Fibroblast of skin of left quadriceps (primary cell): ENCODE data around the gene NTPCR.
"Not testable (repeated sequence)": the region's sequence is repeated elsewhere in the genome, so short reads cannot be mapped to it uniquely, and the experiment has no call there.

Experiments
- DNase-seq, 2 experiments: peaks; one replicate each; pipeline ENCODE4 v3.0.0-alpha.2; 2013; ENCODE audit warnings: low read depth in 2 of 2

Gene NTPCR

GRCh38 chr1:232950197-232951176 is at the start of gene NTPCR:
Gene NTPCR (plus strand): TSS chr1:232950611. CDS start chr1:232950711, 100 bp downstream.
- peak; percentile 84 to 85 for DNase-seq

- DNase-seq, result no peak
These were observed 49.6 kb upstream of the NTPCR start for GRCh38 chr1:232900818-232901217.

GRCh38 chr1:232901255-232901654 is 49.2 kb upstream of the NTPCR start:
- DNase-seq, result no peak

- no peak for DNase-seq
These were observed 47.5 kb upstream of the NTPCR start for GRCh38 chr1:232902774-232903350.

GRCh38 chr1:232904131-232904530 is 46.3 kb upstream of the NTPCR start:
- DNase-seq, result no peak

GRCh38 chr1:232904566-232904965 is 45.8 kb upstream of the NTPCR start:
- peak in 1 of 2 experiments; percentile 25 for DNase-seq

- no peak for DNase-seq
These were observed 44.9 kb upstream of the NTPCR start for GRCh38 chr1:232905331-232906034.

GRCh38 chr1:232906441-232906840 is 44.0 kb upstream of the NTPCR start:
- DNase-seq, result no peak

- DNase-seq, result no peak
These were observed 41.6 kb upstream of the NTPCR start for GRCh38 chr1:232908831-232909230.

- no peak for DNase-seq
These were observed 40.7 kb upstream of the NTPCR start for GRCh38 chr1:232909752-232910151.

GRCh38 chr1:232911027-232911599 is 39.3 kb upstream of the NTPCR start:
- no peak for DNase-seq

GRCh38 chr1:232912845-232913580 is 37.4 kb upstream of the NTPCR start:
- no peak for DNase-seq

GRCh38 chr1:232914271-232914670 is 36.1 kb upstream of the NTPCR start:
- not testable (repeated sequence) for DNase-seq

GRCh38 chr1:232915212-232915611 is 35.2 kb upstream of the NTPCR start:
- DNase-seq, result no peak

- no peak for DNase-seq
These were observed 33.4 kb upstream of the NTPCR start for GRCh38 chr1:232917053-232917452.

GRCh38 chr1:232921381-232921780 is 29.0 kb upstream of the NTPCR start:
- DNase-seq, result peak; percentile 44 to 46

- peak; percentile 66 to 71 for DNase-seq
These were observed 27.9 kb upstream of the NTPCR start for GRCh38 chr1:232922485-232922884.

- peak in 1 of 2 experiments; percentile 8 for DNase-seq
These were observed 26.5 kb upstream of the NTPCR start for GRCh38 chr1:232923739-232924386.

GRCh38 chr1:232924874-232925273 is 25.5 kb upstream of the NTPCR start:
- no peak for DNase-seq

- DNase-seq, result no peak
These were observed 24.8 kb upstream of the NTPCR start for GRCh38 chr1:232925421-232926220.
